ENCODE measurements around the gene NEXN. TPM values are rescaled to one million over a fixed set of nuclear protein-coding genes. Genes with fewer than 3 reads are reported as not detected.

The NEXN gene
- total RNA-seq, 6 experiments from 2014 or later = 0.42 to 3.9 (median 1.9) TPM

GRCh38 chr1:77991638-77992037 lies 103.2 kb downstream of the NEXN start:
- no peaks in the 10 kb centered on the region for H3K27me3 ChIP-seq
- intact Hi-C loops (cut with DNase I) = no loop called here
- no peaks in the 10 kb centered on the region for H3K36me3 ChIP-seq
- H3K9me3 ChIP-seq = no peaks in the 10 kb centered on the region
- no peaks in the 10 kb centered on the region for H3K4me1 ChIP-seq
- no peak overlapping the region for H3K4me3 ChIP-seq
- H3K27ac ChIP-seq = no peak overlapping the region
- no peak for TF ChIP-seq POLR2A (IDR thresholded peaks at IDR 0.05)
- TF ChIP-seq, protein P1, sequence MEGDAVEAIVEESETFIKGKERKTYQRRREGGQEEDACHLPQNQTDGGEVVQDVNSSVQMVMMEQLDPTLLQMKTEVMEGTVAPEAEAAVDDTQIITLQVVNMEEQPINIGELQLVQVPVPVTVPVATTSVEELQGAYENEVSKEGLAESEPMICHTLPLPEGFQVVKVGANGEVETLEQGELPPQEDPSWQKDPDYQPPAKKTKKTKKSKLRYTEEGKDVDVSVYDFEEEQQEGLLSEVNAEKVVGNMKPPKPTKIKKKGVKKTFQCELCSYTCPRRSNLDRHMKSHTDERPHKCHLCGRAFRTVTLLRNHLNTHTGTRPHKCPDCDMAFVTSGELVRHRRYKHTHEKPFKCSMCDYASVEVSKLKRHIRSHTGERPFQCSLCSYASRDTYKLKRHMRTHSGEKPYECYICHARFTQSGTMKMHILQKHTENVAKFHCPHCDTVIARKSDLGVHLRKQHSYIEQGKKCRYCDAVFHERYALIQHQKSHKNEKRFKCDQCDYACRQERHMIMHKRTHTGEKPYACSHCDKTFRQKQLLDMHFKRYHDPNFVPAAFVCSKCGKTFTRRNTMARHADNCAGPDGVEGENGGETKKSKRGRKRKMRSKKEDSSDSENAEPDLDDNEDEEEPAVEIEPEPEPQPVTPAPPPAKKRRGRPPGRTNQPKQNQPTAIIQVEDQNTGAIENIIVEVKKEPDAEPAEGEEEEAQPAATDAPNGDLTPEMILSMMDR (IDR thresholded peaks at IDR 0.05) = no peak
- DNase-seq (no peak), ATAC-seq (peak in 1 of 4 donors; percentile 41)

Other genes starting within 250 kb of the NEXN start
- gene ZZZ3, start 206.0 kb upstream of the NEXN start, total RNA-seq = 10 to 100 TPM; 19.6 to 34.7 (median 25.9) TPM
- 10 to 100 TPM; 16.5 to 31.0 (median 21.4) TPM for gene USP33, start 128.8 kb upstream of the NEXN start, total RNA-seq
- gene MIGA1, start 109.0 kb upstream of the NEXN start, total RNA-seq = 10 to 100 TPM in 2 of 6 experiments, 1 to 10 TPM in 4; 7.7 to 12.2 (median 8.8) TPM
- gene FUBP1, start 90.4 kb downstream of the NEXN start, total RNA-seq = 10 to 100 TPM; 21.7 to 38.5 (median 35.6) TPM
- 10 to 100 TPM; 10.9 to 21.7 (median 14.4) TPM for gene DNAJB4, start 116.3 kb downstream of the NEXN start, total RNA-seq
- gene GIPC2, start 157.3 kb downstream of the NEXN start, total RNA-seq = 1 to 10 TPM; 4.7 to 9.8 (median 7.0) TPM

Measured in right lobe of liver (tissue), 6 donors.